ENCODE measurements around the gene ZNRD2.

ZNRD2 gene

GRCh38 chr11:65586247-65586630, 16.0 kb downstream of the ZNRD2 start:
- no peak for DNase-seq (ENCODE audit: extremely low read depth in 1 of 2, low read depth in 1 of 2)

GRCh38 chr11:65586676-65587075, 16.4 kb downstream of the ZNRD2 start:
- DNase-seq (ENCODE audit: extremely low read depth in 1 of 2, low read depth in 1 of 2): no peak

- DNase-seq (ENCODE audit: extremely low read depth in 1 of 2, low read depth in 1 of 2): peak; percentile 77 to 82
Observed at GRCh38 chr11:65588199-65589054, 18.1 kb downstream of the ZNRD2 start.

DNA sequence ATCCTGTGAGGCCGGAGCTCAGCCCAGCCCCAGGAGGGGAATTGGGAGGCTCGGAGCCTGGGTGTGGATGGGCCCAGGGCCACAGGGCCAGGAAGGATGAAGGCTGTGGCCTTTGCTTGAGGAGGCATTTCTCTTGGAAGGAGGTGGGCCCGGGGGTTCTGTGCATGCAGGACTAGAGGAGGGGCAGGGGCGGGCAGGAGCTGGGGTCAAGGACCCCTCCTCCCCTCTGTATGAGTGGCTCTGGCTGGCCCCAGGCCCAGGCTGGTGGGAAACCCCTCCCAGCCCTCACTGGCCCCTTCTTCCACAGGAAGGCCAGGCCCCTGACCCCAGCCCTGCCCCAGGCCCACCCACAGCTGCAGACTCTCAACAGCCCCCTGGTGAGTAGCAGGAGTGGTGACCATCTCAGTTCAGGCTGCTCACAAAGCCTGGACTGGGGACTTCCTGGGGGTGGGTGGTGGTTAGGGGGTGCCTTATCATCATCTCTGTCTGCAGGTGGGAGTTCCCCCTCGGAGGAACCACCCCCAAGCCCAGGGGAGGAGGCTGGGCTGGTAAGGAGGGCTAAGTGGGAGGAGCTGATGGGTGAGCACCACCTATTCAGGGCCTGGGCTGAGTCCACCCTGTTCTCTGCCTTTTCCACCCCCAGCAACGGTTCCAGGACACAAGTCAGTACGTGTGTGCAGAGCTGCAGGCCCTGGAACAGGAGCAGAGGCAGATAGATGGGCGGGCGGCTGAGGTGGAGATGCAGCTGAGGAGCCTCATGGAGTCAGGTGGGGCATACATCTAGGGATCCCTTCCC, 19.4 kb downstream of the ZNRD2 start:
- peak in 1 of 2 donors; percentile 67 for DNase-seq (ENCODE audit: extremely low read depth in 1 of 2, low read depth in 1 of 2)

GRCh38 chr11:65590240-65590738, 20.0 kb downstream of the ZNRD2 start:
- DNase-seq (ENCODE audit: extremely low read depth in 1 of 2, low read depth in 1 of 2): no peak

GRCh38 chr11:65591939-65592857, 21.9 kb downstream of the ZNRD2 start:
- no peak for DNase-seq (ENCODE audit: extremely low read depth in 1 of 2, low read depth in 1 of 2)

DNA sequence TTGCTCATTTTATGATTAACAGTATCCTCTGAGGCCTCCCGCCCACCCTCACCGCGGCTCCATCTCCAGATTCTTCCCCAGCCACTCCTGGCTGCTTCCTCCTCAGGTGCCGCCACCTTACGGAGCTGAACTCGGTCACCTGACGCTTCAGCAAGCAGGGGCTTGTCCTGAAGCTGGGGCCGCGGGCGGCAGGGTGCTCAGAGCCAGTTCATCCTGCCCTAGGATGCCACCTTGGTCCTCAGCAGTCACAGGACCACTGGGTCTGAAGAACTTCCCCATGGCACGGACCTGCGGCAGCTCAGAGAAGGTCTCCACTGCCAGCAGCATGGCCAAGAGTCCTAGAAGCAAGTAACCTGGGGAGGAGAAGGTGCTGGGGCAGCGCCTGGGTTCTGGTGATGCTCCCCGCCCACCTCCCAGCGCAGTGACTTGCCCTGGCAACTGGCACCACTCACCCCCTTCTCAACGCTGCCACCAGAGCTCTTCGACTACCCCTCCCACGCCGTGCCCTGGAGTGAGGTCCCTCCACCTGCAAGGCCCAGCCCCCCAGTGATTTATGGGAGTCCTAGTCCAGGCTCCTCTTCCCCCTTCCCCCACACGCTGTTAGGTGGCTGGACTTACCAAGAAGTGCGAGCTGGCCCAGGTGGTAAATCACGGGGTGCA, 22.7 kb downstream of the ZNRD2 start:
- DNase-seq (ENCODE audit: extremely low read depth in 1 of 2, low read depth in 1 of 2): no peak

DNA sequence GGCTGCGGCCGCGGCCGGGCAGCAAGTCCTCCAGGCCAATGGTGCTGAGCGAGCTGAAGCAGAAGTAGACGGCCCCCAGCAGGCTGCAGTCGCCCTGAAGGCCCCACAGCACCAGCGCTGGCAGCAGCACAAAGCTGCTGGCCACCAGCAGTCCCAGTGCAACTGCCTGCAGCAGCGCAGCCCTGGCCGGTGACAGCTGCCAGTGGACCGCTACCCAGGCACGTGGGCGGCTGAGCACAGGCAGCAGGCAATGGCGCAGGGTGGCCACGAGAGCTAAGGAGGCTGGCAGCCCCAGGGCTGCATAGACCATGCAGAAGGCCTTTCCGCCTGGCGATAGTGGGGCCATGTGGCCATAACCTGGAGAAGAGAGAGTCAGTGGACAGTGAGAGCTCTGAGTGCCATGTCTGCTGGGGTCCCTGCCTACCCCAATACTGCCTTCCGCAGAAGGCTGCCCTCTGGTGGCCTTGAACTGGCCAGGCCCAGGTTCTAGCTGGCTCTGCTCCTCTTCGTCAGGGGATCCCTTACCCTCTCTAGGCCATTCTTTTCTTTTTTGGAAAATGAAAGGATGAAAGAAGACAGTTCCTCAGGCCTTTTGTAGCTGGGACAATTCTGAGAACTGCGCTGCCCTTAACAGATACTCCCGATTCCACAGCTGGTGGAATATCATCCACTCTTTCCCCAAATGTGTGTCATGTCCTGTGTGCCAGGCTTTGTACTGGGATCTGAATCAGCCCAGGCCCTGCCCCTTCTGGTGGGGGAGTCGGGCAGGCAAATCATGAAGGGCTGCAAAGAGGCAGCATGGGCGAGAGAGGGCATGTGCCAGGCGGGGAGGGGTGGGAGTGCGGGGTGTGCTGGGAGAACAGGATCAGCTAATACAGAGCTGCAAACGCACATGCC, 23.5 kb downstream of the ZNRD2 start:
- no peak for DNase-seq (ENCODE audit: extremely low read depth in 1 of 2, low read depth in 1 of 2)

DNA sequence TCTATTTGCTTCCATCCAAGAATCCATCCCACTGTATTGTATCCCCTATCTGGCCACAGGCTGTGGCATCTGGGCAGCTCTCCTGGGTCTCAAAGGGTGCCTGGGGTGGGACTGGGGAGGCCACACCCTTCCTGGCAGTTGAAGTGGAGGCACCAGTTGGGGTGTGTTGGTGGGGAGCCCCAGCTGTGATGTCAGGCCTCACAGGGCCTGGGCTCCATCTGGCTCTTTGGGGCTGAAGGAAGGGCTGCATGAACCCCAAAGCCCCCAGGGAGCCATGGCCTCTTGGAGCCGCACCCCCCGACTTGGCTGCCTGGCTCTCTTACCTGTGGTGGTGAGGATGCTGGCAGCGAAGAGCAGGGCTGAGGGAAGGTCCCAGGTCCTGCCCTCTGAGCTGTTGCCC, 24.9 kb downstream of the ZNRD2 start:
- no peak for DNase-seq (ENCODE audit: extremely low read depth in 1 of 2, low read depth in 1 of 2)

- no peak for DNase-seq (ENCODE audit: extremely low read depth in 1 of 2, low read depth in 1 of 2)
Observed at GRCh38 chr11:65595543-65596281, 25.4 kb downstream of the ZNRD2 start, which contains the start of gene KCNK7. Gene KCNK7 (minus strand): TSS chr11:65595800. CDS start chr11:65595772, 28 bp downstream.

DNA sequence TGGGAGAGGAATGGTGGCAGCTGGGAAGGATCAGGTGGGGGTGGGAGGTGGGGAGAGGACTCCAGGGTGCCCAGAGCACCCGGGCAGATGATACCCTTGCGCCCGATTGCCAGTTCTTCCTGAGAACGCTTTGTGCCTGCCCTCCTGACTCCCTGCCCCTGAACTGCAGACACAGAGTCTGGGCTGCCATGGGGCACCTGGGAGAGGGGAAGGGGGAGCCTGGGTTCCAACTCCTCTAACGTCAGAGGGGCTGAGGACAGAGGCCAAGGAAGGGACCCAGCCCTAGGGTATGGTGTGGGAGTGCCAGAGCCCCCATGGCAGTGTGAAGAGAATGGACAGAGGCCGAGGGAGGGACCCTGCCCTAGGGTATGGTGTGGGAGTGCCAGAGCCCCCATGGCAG, 26.2 kb downstream of the ZNRD2 start:
- DNase-seq (ENCODE audit: extremely low read depth in 1 of 2, low read depth in 1 of 2): no peak

DNA sequence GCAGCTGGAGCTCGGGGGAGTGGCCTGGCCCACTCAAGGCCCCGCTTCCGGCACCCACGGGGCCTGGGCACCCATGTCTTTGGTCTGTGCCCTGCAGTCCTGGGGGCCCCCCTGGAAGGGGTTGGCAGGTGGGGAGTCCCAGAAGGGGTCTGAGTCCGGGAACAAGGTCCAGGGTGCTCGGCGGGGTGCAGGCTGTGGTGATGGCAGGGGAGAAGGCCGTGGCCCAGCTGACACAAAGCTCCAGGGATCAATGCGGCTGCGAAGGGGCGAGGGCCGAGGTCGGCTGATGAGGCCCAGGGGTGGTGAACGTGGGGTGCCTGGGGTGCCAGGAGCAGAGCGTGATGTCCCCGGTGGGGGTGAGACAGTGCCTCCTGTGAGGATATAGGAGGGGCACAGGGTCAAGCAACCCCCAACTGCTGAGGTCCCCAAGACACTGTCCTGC, 28.0 kb downstream of the ZNRD2 start:
- no peak for DNase-seq (ENCODE audit: extremely low read depth in 1 of 2, low read depth in 1 of 2)

DNA sequence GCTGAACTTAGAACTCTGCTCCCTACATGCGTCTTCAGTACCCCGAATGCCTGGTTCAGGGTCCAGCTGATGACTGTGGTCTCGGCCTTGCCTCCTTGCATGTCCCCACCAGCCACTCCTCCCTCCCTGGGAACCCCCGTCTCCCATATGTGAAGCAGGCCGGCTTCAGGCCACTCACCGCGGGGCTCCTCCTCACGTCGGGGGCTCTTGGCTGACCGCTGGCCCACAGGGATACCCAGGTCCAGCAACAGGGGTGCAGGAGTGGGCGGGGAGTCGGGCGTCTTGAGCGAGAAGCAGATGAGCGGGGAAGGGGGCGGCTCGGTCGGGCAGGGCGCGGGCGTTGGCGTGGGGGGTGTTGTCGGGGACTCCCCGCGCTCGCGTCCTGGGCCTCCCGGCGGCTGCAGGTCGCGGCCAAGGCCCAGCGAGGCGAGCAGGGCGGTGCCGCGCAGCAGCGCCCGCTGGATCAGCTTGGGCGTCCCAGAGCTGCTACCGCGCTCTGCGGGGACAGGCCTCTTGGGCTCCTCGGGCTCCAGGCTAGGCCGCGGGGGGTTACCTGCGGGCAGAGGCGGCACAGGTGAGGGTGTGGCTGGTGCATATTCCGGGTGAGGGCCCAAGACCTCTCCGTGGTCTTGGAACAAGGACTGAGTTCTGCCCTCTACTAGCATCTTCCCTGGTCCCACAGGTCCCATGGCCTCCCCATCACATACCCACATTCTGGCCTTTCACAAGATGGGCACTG, 29.1 kb downstream of the ZNRD2 start:
- no peak for DNase-seq (ENCODE audit: extremely low read depth in 1 of 2, low read depth in 1 of 2)

DNA sequence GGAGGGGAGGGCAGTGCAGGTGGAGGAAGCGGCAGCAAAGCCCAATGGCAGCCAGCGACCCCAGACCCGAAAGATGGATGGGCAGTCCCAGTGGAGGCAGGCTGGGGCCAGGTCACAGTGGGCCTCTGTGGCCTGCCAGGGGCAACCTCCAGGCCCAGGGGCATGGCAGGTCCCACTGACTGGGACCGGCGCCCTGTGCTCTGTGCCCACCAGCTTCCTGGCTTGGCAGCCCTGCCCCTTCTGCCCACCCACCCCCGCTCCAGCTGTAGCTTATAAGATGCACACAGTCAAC, 29.6 kb downstream of the ZNRD2 start:
- no peak for DNase-seq (ENCODE audit: extremely low read depth in 1 of 2, low read depth in 1 of 2)

- DNase-seq (ENCODE audit: extremely low read depth in 1 of 2, low read depth in 1 of 2): no peak
Observed at GRCh38 chr11:65604258-65604657, 34.0 kb downstream of the ZNRD2 start.

DNA sequence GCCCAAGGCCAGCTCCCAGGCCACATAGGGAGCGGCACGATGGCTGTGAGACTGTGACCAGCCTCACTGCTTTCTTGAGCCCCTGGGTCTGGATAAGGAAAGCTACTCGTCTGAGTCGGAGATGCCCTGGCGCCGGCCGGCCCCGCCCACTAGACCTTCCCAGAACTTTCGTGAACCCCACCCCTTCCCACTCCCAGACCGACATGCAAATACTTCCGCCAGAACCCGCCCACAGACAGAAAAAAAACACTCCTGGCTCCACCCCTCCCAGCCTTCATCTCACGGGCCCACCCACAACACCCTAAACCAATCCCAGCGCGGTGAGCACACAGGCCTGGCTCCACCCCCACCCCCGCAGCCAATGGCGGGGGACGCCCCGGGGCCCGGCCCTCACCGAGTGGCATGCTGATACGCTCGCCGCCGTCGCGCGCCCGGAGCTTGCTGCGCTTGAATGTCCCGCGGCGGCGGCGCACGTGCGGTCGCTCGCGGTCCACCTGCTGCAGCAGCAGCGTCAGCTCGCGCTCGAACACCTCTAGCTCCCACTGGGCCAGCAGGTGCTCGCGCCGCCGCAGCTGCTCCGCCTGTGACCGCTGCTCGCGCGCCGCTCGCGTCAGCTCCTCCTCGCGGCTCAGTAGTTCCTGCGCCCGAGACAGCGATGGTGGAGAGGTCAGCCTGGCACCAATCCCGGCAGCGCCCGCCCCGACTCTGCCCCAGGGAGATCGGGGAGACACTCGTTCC, 36.8 kb downstream of the ZNRD2 start:
- no peak for DNase-seq (ENCODE audit: extremely low read depth in 1 of 2, low read depth in 1 of 2)

Data from stimulated activated CD8-positive, alpha-beta memory T cell treated with anti-CD3 and anti-CD28 coated beads, Interleukin-7, amount 100 ng/mL, for 48 hours (primary cell).